ENCODE data around the gene NPHP4.

NPHP4 gene

DNA sequence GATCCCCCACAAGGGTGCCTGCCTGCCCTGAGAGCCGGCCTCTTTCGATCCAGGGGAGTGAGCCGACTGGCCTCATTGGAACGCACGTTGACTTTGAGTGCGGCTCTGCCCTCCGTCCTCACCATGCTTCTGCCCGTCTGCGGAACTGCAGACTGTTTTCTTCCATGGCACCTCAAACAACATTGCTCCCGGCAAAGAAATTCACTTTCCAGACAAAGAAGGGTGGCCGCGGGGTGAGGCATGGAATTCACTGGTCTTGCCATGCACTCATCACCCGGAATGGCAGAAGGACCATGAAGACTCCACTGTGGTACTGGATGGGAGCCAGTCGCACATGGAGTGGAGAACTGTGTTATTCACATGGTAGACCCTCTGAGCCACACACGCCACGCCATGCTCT, 169.5 kb downstream of the NPHP4 start:
- Mint-ChIP-seq H3K27me3 (peaks cover 12 to 13% of the 10 kb centered on the region in 2 donors), H3K4me3 (no peak overlapping the region), H3K27ac (no peak overlapping the region), H3K4me1 (no peaks in the 10 kb centered on the region), H3K36me3 (no peaks in the 10 kb centered on the region), H3K9me3 (peaks cover 4 to 5% of the 10 kb centered on the region in 2 donors)
- ATAC-seq (replicated peaks) (no peak), DNase-seq (no peak)

DNA sequence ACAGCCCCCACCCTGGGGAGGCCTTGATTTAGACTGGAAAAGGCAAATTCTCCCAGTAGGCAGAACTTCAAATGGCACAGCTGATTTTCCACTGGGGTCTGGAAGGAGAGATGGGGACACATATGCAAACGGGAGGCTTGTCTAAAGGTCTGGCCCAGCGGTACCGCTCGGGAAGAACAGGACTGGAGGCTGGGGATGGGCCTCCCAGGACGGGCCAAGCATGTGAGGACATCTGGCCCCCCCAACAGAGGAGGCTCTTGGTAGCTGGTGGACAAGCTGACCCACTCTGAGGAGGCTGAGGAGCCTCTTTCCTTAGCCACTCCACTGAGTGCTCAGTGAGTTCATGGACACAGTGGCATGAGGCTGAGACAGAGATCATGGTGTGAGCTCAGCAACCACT, 170.0 kb downstream of the NPHP4 start:
- H3K36me3 Mint-ChIP-seq, result no peaks in the 10 kb centered on the region
- H3K27me3 Mint-ChIP-seq, result peaks cover 13 to 15% of the 10 kb centered on the region in 2 donors

GRCh38 chr1:5821540-5822176, 170.6 kb downstream of the NPHP4 start:
- H3K27ac Mint-ChIP-seq, result no peak overlapping the region
- H3K36me3 Mint-ChIP-seq, result no peaks in the 10 kb centered on the region
- DNase-seq, result no peak
- H3K27me3 Mint-ChIP-seq, result peaks cover 17 to 21% of the 10 kb centered on the region in 2 donors
- no peak overlapping the region for H3K4me3 Mint-ChIP-seq
- ATAC-seq (replicated peaks), result no peak
- peaks cover 5% of the 10 kb centered on the region in 2 donors for H3K9me3 Mint-ChIP-seq
- H3K4me1 Mint-ChIP-seq, result no peaks in the 10 kb centered on the region

More for the DNA sequence above, 170.0 kb downstream of the NPHP4 start:
- no peak overlapping the region for H3K4me3 Mint-ChIP-seq
- no peaks in the 10 kb centered on the region for H3K4me1 Mint-ChIP-seq
- ATAC-seq (replicated peaks), result no peak
- H3K27ac Mint-ChIP-seq, result no peak overlapping the region
- H3K9me3 Mint-ChIP-seq, result peaks cover 4 to 5% of the 10 kb centered on the region in 2 donors
- no peak for DNase-seq

DNA sequence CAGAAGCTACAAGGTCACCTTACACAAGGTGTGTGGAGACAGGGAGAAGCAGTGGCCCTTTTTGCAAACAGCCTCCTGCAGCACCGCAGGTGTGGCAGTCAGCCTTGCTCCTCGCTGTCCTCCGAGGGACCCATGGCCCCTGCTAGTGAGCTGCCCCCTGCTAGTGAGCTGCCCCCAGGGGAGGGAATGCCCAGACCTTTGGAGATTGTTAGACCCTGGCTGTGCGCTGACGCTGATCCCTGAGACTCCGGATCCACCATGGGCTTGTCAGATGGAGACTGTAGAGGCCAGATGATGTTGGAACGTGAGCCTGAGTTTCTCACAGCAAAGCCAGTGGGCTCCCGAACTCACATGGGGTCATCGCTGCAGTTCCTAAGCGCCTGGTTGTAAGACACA, 172.2 kb downstream of the NPHP4 start:
- DNase-seq (no peak), ATAC-seq (replicated peaks) (no peak)
- Mint-ChIP-seq H3K9me3 (peaks cover 5 to 9% of the 10 kb centered on the region in 2 donors), H3K4me3 (no peak overlapping the region), H3K4me1 (no peaks in the 10 kb centered on the region), H3K36me3 (no peaks in the 10 kb centered on the region), H3K27me3 (peaks cover 24 to 29% of the 10 kb centered on the region in 2 donors), H3K27ac (no peak overlapping the region)

- Mint-ChIP-seq H3K36me3 (no peaks in the 10 kb centered on the region), H3K27me3 (peaks cover 24 to 31% of the 10 kb centered on the region in 2 donors), H3K4me3 (no peak overlapping the region), H3K27ac (no peak overlapping the region), H3K4me1 (no peaks in the 10 kb centered on the region), H3K9me3 (peaks cover 5 to 9% of the 10 kb centered on the region in 2 donors)
- DNase-seq (no peak), ATAC-seq (replicated peaks) (no peak)
These were observed 172.7 kb downstream of the NPHP4 start for GRCh38 chr1:5819391-5820025.

DNA sequence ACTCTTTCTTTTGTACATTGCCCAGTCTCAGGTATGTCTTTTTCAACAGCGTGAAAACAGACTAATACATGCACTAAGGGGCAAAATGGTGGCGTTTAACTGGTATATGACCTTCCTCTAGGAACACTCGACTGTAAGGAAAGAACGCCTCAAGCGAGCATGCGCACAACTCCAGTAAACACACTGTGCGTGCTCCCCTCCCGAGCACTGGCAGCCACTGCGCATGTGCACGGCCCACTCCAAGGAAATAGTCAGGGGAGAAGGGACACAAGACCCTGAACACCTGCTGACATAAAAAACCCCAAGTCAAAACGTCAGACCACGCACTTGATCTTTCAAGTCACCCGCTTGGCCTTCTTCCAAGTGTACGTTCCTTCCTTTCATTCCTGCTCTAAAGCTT, 173.5 kb downstream of the NPHP4 start:
- DNase-seq (no peak), ATAC-seq (replicated peaks) (no peak)
- Mint-ChIP-seq H3K27me3 (peaks cover 24 to 34% of the 10 kb centered on the region in 2 donors), H3K4me1 (no peaks in the 10 kb centered on the region), H3K36me3 (no peaks in the 10 kb centered on the region), H3K4me3 (no peak overlapping the region), H3K27ac (no peak overlapping the region), H3K9me3 (peaks cover 3 to 9% of the 10 kb centered on the region in 2 donors)

- ATAC-seq (replicated peaks) (no peak), DNase-seq (no peak)
- peaks cover 26 to 28% of the 10 kb centered on the region in 2 donors for H3K27me3 Mint-ChIP-seq
- no peak overlapping the region for H3K27ac Mint-ChIP-seq
- no peaks in the 10 kb centered on the region for H3K36me3 Mint-ChIP-seq
- H3K4me1 Mint-ChIP-seq, result no peaks in the 10 kb centered on the region
- no peak overlapping the region for H3K4me3 Mint-ChIP-seq
- H3K9me3 Mint-ChIP-seq, result peaks cover 3 to 9% of the 10 kb centered on the region in 2 donors
These were observed 176.5 kb downstream of the NPHP4 start for GRCh38 chr1:5815716-5816115.

DNA sequence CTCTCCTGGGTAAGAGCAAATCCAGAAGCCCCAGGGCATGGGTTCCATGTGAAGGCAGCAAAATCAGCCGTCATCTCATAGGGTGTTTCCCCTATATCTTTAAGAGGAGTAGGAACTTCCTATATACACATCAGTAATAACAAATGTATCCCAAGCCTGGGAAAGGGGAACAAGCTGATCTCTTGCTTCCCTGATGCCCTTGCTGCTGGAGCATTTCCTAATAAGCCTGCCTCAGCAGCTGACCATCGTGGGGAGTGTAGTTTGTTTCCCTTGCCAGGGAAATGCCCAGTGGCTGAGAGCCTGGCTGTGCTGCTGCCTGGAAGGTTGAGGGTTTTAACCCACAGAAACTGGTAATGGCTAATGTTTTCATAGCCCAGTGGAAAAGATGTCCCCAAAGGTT, 177.0 kb downstream of the NPHP4 start:
- H3K27ac Mint-ChIP-seq, result no peak overlapping the region
- peaks cover 3 to 9% of the 10 kb centered on the region in 2 donors for H3K9me3 Mint-ChIP-seq
- no peaks in the 10 kb centered on the region for H3K4me1 Mint-ChIP-seq
- DNase-seq (no peak), ATAC-seq (replicated peaks) (no peak)
- H3K27me3 Mint-ChIP-seq, result peaks cover 24 to 26% of the 10 kb centered on the region in 2 donors
- H3K4me3 Mint-ChIP-seq, result no peak overlapping the region
- no peaks in the 10 kb centered on the region for H3K36me3 Mint-ChIP-seq

GRCh38 chr1:5814046-5814619, 178.1 kb downstream of the NPHP4 start:
- H3K36me3 Mint-ChIP-seq, result no peaks in the 10 kb centered on the region
- H3K27me3 Mint-ChIP-seq, result peaks cover 16 to 21% of the 10 kb centered on the region in 2 donors
- DNase-seq (no peak), ATAC-seq (replicated peaks) (no peak)
- peaks cover 3 to 9% of the 10 kb centered on the region in 2 donors for H3K9me3 Mint-ChIP-seq
- H3K4me1 Mint-ChIP-seq, result no peaks in the 10 kb centered on the region
- H3K27ac Mint-ChIP-seq, result no peak overlapping the region
- H3K4me3 Mint-ChIP-seq, result no peak overlapping the region

DNA sequence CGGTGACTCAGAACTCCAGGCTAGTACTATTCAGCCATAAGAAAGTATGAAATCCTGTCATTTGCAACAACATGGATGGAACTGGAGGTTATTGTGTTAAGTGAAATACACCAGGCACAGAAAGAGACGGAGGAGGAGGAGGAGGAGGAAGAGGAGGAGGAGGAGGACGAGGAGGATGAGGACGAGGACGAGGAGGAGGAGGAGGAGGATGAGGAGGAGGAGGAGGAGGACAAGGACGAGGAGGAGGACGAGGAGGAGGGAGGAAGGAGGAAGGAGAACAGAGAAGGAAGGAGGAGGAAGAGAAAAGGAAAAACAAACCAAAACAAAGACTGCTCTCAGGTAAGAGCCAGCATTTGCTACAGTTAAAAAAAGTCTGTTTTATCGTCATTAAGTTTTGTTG, 178.7 kb downstream of the NPHP4 start:
- ATAC-seq (replicated peaks) (no peak), DNase-seq (no peak)
- no peaks in the 10 kb centered on the region for H3K36me3 Mint-ChIP-seq
- no peaks in the 10 kb centered on the region for H3K4me1 Mint-ChIP-seq
- H3K27ac Mint-ChIP-seq, result no peak overlapping the region
- H3K27me3 Mint-ChIP-seq, result peaks cover 16 to 21% of the 10 kb centered on the region in 2 donors
- H3K4me3 Mint-ChIP-seq, result no peak overlapping the region
- peaks cover 2 to 5% of the 10 kb centered on the region in 2 donors for H3K9me3 Mint-ChIP-seq
